Lower lobe of right lung (tissue), 2 donors: Measurements from ENCODE around the gene SSC5D. TPM values are rescaled to one million over a fixed set of nuclear protein-coding genes. Genes with fewer than 3 reads are reported as not detected.

Source experiments
- ATAC-seq, 2 donors: fragments of 200-7000 bp; cut with Tn5 transposase; one replicate each; pipeline ENCODE4 v1.9.1; 2020 to 2022; ENCODE audit warnings: mild to moderate bottlenecking in 2 of 2, moderate library complexity in 2 of 2
- DNase-seq: peaks from one replicate; pipeline ENCODE4 v3.0.0-alpha.2; 2020
- H3K27ac ChIP-seq: fragments of 200-600 bp; one replicate; pipeline ENCODE4 v1.8.0; 2022
- H3K27me3 ChIP-seq: fragments of 200-600 bp; one replicate; pipeline ENCODE4 v1.8.0; 2022; ENCODE audit warnings: low read depth
- H3K36me3 ChIP-seq: fragments of 200-600 bp; one replicate; pipeline ENCODE4 v1.8.0; 2022; ENCODE audit warnings: mild to moderate bottlenecking
- H3K4me1 ChIP-seq: fragments of 200-600 bp; one replicate; pipeline ENCODE4 v1.8.0; 2022
- H3K4me3 ChIP-seq: fragments of 200-600 bp; one replicate; pipeline ENCODE4 v1.8.0; 2022; ENCODE audit warnings: mild to moderate bottlenecking
- H3K9me3 ChIP-seq: fragments of 200-600 bp; one replicate; pipeline ENCODE4 v1.8.0; 2022
- intact Hi-C: fragments of 100-400 bp; cut with DNase I; formaldehyde crosslinking; loops from one replicate; pipeline ENCODE4 v1.11.0; 2022
- total RNA-seq: library from RNA; stranded (reverse); fragmentation: NEBNext Ultra II Directional; extraction: Animal tissue kit (Norgen Biotek cat#: 25700); gene quantifications from one replicate; pipeline ENCODE4 v1.2.1, GENCODE V29; 2021
- TF ChIP-seq, protein P1 (sequence below): fragments of 200-600 bp; IDR thresholded peaks from one replicate; pipeline ENCODE4 v1.8.0; 2022; ENCODE audit warnings: antibody characterized with exemption, mild to moderate bottlenecking
- donor health status: DM: no; HTN: yes; CAD: no; lungs with severe emphysema.

SSC5D gene
- total RNA-seq, 1 donor from 2014 or later: 4.7 TPM

DNA sequence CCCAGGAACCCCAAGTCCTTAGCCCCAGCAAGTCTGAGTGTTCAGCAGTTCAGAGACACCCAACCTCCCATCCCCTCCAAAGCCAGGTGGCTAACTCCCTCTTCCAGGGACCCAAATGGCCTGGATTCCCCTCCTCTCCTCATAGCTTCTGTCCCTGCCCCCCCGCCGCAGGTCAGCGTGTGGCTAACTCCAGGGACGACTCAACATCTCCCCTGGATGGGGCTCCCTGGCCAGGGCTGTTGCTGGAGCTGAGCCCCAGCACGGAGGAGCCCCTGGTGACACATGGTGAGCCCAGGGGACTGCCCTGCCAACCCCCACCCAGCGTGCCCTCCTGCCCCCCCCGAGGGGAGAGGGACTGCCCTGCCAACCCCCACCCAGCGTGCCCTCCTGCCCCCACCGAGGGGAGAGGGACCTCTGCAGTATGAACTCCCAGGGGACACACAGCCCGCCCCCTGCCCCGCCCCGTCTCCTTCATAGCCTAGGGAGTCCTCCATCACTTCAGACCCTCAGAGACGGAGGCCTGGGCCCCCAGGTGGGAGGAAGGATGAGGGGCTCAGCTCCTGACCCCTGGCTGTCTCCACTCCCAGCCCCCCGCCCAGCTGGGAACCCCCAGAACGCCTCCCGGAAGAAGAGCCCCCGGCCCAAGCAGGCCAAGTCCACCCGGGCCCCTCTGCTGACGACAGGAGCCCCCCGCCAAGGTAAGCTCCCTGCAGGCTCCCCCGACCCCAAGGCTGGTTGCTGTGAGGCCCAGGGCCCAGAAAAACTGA, 1.7 kb downstream of the SSC5D start:
- Histone ChIP-seq H3K4me3 (no peak overlapping the region), H3K27me3 (peaks cover 17% of the 10 kb centered on the region), H3K9me3 (no peaks in the 10 kb centered on the region), H3K4me1 (peaks cover 31% of the 10 kb centered on the region), H3K27ac (no peak overlapping the region), H3K36me3 (no peaks in the 10 kb centered on the region)
- ATAC-seq (no peak), DNase-seq (no peak)
- TF ChIP-seq, protein P1, sequence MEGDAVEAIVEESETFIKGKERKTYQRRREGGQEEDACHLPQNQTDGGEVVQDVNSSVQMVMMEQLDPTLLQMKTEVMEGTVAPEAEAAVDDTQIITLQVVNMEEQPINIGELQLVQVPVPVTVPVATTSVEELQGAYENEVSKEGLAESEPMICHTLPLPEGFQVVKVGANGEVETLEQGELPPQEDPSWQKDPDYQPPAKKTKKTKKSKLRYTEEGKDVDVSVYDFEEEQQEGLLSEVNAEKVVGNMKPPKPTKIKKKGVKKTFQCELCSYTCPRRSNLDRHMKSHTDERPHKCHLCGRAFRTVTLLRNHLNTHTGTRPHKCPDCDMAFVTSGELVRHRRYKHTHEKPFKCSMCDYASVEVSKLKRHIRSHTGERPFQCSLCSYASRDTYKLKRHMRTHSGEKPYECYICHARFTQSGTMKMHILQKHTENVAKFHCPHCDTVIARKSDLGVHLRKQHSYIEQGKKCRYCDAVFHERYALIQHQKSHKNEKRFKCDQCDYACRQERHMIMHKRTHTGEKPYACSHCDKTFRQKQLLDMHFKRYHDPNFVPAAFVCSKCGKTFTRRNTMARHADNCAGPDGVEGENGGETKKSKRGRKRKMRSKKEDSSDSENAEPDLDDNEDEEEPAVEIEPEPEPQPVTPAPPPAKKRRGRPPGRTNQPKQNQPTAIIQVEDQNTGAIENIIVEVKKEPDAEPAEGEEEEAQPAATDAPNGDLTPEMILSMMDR: no peak
- intact Hi-C loops: no loop called here

DNA sequence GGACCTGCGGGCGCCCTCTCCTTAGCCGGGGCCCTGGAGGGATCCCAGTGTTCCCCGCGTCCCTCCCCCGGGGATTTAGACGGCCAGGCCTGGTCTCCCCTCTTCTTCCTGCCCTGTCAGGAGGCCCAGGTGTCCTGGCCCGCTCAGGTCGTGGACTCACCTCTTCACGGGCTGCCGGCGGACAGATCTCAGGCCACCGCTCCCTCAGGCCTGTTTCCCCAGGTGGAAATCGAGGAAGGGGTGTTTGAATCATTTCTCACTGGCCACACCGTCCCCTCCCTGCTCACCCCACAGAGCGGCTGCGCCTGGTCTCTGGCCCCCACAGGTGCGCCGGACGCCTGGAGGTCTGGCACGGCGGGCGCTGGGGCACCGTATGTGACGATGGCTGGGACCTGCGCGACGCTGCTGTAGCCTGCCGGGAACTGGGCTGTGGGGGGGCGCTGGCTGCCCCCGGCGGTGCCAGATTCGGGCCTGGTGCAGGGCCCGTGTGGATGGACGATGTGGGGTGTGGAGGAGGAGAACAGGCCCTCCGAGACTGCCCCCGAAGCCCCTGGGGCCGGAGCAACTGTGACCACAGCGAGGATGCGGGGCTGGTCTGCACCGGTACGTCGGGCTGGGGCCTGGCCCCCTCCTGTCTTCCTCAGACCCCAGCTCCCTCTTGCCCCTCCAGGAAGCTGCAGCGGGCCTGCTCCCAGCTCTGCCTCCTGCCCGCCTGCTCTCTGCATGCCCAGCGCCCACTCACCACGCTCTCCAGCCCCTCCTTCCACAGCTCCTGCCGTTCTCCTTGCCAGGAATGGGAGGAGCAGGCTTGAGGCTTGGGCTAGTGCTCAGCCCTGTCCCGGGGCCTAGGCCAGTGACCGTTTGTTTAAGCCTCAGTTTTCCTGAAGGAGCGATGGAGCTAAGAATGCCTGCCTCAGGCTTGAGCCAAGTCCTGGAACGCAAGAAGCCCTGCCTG, 2.5 kb downstream of the SSC5D start:
- Histone ChIP-seq H3K27ac (no peak overlapping the region), H3K27me3 (peaks cover 17% of the 10 kb centered on the region), H3K4me1 (peaks cover 27% of the 10 kb centered on the region), H3K9me3 (no peaks in the 10 kb centered on the region), H3K36me3 (no peaks in the 10 kb centered on the region), H3K4me3 (no peak overlapping the region)
- no peak for ATAC-seq
- DNase-seq: no peak
- TF ChIP-seq, protein P1: no peak
- intact Hi-C loops: no loop called here

DNA sequence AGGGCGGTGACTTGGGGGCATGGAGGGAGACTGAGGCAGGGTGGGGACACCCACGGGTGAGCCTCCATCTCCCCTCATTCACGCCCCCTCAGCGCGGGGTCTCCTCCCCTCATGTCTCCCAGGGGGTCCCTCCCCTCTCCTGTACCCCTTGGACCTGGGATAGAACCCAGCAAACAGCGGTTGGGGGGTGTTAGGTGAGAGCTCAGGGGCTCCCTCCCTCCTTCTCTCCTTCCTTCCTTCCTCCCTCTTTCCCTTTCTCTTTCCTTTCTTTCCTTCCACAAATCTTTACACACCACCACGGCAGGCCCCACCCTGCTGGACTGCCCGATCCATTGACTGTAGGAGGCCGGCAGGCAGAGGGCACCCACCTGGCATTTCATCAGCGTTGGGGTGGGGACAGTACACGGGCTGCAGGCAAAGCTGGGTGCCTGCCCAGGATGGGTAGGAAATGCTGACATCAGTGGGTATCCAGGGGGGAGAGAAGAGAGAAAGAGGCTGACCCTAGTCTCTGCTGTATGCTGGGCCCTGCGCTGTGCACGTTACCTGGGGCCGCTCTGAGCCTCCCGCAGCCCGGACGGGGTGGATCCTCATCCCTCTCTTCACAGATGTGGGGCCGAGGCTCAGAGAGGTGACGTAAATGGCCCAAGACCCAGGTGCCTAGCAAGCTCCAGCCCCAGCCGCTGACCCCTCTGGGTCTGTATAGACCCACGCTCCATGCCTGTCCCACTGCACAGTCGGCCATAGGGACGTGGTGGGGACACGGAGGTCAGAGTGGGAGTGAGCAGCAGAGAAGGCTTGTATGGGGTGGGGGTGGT, 3.5 kb downstream of the SSC5D start:
- Histone ChIP-seq H3K36me3 (no peaks in the 10 kb centered on the region), H3K27ac (no peak overlapping the region), H3K9me3 (no peaks in the 10 kb centered on the region), H3K4me1 (peaks cover 18% of the 10 kb centered on the region), H3K27me3 (peaks cover 17% of the 10 kb centered on the region), H3K4me3 (no peak overlapping the region)
- DNase-seq (no peak), ATAC-seq (no peak)
- TF ChIP-seq, protein P1: no peak
- intact Hi-C loops: no loop called here

DNA sequence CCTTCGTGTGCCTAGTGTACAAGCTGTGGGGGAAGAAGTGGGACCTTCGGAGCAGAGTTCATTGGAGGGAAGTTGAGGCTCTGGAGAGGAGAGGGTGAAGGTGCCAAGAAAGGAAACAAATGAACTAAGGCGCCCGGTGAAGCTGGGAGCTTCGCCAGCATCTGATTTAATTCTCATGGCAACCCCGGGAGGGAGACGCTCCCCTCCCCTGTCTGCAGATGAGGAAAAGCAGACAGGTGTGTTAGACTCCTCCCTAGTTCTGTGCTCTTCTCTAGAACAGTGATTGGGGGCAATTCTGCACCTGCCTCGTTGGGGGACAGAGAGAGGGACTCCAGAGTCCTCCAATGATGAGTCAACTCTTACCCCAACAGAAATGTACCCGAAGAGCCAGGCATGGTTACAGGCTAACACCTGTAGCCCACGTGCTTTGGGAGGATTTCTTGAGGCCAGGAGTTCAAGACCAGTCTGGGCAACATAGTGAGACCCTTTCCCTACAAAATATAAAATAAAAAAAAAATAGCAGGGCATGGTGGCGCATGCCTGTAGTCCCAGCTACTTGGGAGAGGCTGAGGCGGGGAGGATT, 4.2 kb downstream of the SSC5D start:
- no peak overlapping the region for H3K4me3 ChIP-seq
- intact Hi-C loops: no loop called here
- H3K27me3 ChIP-seq: peaks cover 17% of the 10 kb centered on the region
- ATAC-seq (no peak), DNase-seq (no peak)
- TF ChIP-seq, protein P1: no peak
- H3K4me1 ChIP-seq: peaks cover 11% of the 10 kb centered on the region
- no peak overlapping the region for H3K27ac ChIP-seq
- no peaks in the 10 kb centered on the region for H3K9me3 ChIP-seq
- H3K36me3 ChIP-seq: no peaks in the 10 kb centered on the region
